ENCODE data around the gene RYR3. TPM values are rescaled to one million over a fixed set of nuclear protein-coding genes. Genes with fewer than 3 reads are reported as not detected.

Gene RYR3
- total RNA-seq, 1 donor from 2014 or later: 1.5 TPM

- Histone ChIP-seq H3K9me3 (ENCODE audit: insufficient read depth, low read depth, low read length) (no peaks in the 10 kb centered on the region), H4K20me1 (ENCODE audit: insufficient read depth, low read length) (no peaks in the 10 kb centered on the region), H3K27me3 (ENCODE audit: insufficient read depth, low read length) (peaks cover 3% of the 10 kb centered on the region), H3K79me2 (ENCODE audit: insufficient read depth, low read length) (no peaks in the 10 kb centered on the region), H3K36me3 (ENCODE audit: insufficient read depth, low read length) (no peaks in the 10 kb centered on the region), H3K9ac (ENCODE audit: low read length) (no peak overlapping the region), H3K27ac (ENCODE audit: low read depth, low read length) (no peak overlapping the region), H3K4me2 (ENCODE audit: low read length) (no peak overlapping the region), H3K4me3 (ENCODE audit: insufficient read depth, low read depth, low read length) (no peak overlapping the region), H3K4me1 (ENCODE audit: insufficient read depth, low read length) (no peaks in the 10 kb centered on the region), H2AFZ (ENCODE audit: low read depth, low read length) (no peak overlapping the region)
- Mint-ChIP-seq H3K4me3 (ENCODE audit: unreplicated experiment) (no peak overlapping the region), H3K27ac (ENCODE audit: unreplicated experiment) (no peak overlapping the region), H3K9me3 (ENCODE audit: unreplicated experiment) (no peaks in the 10 kb centered on the region), H3K36me3 (ENCODE audit: low read depth, unreplicated experiment) (no peaks in the 10 kb centered on the region), H3K4me1 (ENCODE audit: low read depth, unreplicated experiment) (peaks cover 10% of the 10 kb centered on the region), H3K27me3 (ENCODE audit: low read depth, unreplicated experiment) (peaks cover 2% of the 10 kb centered on the region)
- FAIRE-seq: no peak
- TF ChIP-seq EZH2 (IDR thresholded peaks at IDR 0.05; ENCODE audit: insufficient read depth, low read length) (no peak), CTCF (IDR thresholded peaks at IDR 0.05; ENCODE audit: insufficient read depth, low read depth, low read length) (no peak)
- no peak for DNase-seq (ENCODE audit: low read depth)
Measured at GRCh38 chr15:33442449-33442848, 131.7 kb downstream of the RYR3 start.

GRCh38 chr15:33443708-33444107, 132.9 kb downstream of the RYR3 start:
- TF ChIP-seq EZH2 (IDR thresholded peaks at IDR 0.05; ENCODE audit: insufficient read depth, low read length) (no peak), CTCF (IDR thresholded peaks at IDR 0.05; ENCODE audit: insufficient read depth, low read depth, low read length) (no peak)

GRCh38 chr15:33445984-33446383, 135.2 kb downstream of the RYR3 start:
- H3K9me3 ChIP-seq (ENCODE audit: insufficient read depth, low read depth, low read length): no peaks in the 10 kb centered on the region
- TF ChIP-seq EZH2 (IDR thresholded peaks at IDR 0.05; ENCODE audit: insufficient read depth, low read length) (no peak), CTCF (IDR thresholded peaks at IDR 0.05; ENCODE audit: insufficient read depth, low read depth, low read length) (no peak)
- peaks cover 4% of the 10 kb centered on the region for H3K27me3 Mint-ChIP-seq (ENCODE audit: low read depth, unreplicated experiment)
- no peak overlapping the region for H3K4me3 Mint-ChIP-seq (ENCODE audit: unreplicated experiment)
- peaks cover 7% of the 10 kb centered on the region for H3K4me1 Mint-ChIP-seq (ENCODE audit: low read depth, unreplicated experiment)
- H4K20me1 ChIP-seq (ENCODE audit: insufficient read depth, low read length): no peaks in the 10 kb centered on the region
- no peak overlapping the region for H3K9ac ChIP-seq (ENCODE audit: low read length)
- no peak overlapping the region for H2AFZ ChIP-seq (ENCODE audit: low read depth, low read length)
- peaks cover 1% of the 10 kb centered on the region for H3K27me3 ChIP-seq (ENCODE audit: insufficient read depth, low read length)
- no peak for DNase-seq (ENCODE audit: low read depth)
- H3K4me1 ChIP-seq (ENCODE audit: insufficient read depth, low read length): no peaks in the 10 kb centered on the region
- no peaks in the 10 kb centered on the region for H3K9me3 Mint-ChIP-seq (ENCODE audit: unreplicated experiment)
- FAIRE-seq: no peak
- no peak overlapping the region for H3K4me3 ChIP-seq (ENCODE audit: insufficient read depth, low read depth, low read length)
- H3K79me2 ChIP-seq (ENCODE audit: insufficient read depth, low read length): no peaks in the 10 kb centered on the region
- no peaks in the 10 kb centered on the region for H3K36me3 Mint-ChIP-seq (ENCODE audit: low read depth, unreplicated experiment)
- no peak overlapping the region for H3K27ac Mint-ChIP-seq (ENCODE audit: unreplicated experiment)
- no peak overlapping the region for H3K4me2 ChIP-seq (ENCODE audit: low read length)
- no peak overlapping the region for H3K27ac ChIP-seq (ENCODE audit: low read depth, low read length)
- H3K36me3 ChIP-seq (ENCODE audit: insufficient read depth, low read length): no peaks in the 10 kb centered on the region

More at GRCh38 chr15:33443708-33444107, 132.9 kb downstream of the RYR3 start:
- Mint-ChIP-seq H3K9me3 (ENCODE audit: unreplicated experiment) (no peaks in the 10 kb centered on the region), H3K27ac (ENCODE audit: unreplicated experiment) (no peak overlapping the region), H3K36me3 (ENCODE audit: low read depth, unreplicated experiment) (no peaks in the 10 kb centered on the region), H3K4me3 (ENCODE audit: unreplicated experiment) (no peak overlapping the region), H3K27me3 (ENCODE audit: low read depth, unreplicated experiment) (peaks cover 2% of the 10 kb centered on the region), H3K4me1 (ENCODE audit: low read depth, unreplicated experiment) (peaks cover 10% of the 10 kb centered on the region)
- H3K27me3 ChIP-seq (ENCODE audit: insufficient read depth, low read length): peaks cover 3% of the 10 kb centered on the region
- no peak overlapping the region for H3K4me3 ChIP-seq (ENCODE audit: insufficient read depth, low read depth, low read length)
- H2AFZ ChIP-seq (ENCODE audit: low read depth, low read length): no peak overlapping the region
- H3K27ac ChIP-seq (ENCODE audit: low read depth, low read length): no peak overlapping the region
- no peaks in the 10 kb centered on the region for H3K36me3 ChIP-seq (ENCODE audit: insufficient read depth, low read length)
- H3K9ac ChIP-seq (ENCODE audit: low read length): no peak overlapping the region
- no peaks in the 10 kb centered on the region for H3K79me2 ChIP-seq (ENCODE audit: insufficient read depth, low read length)
- FAIRE-seq (no peak), DNase-seq (ENCODE audit: low read depth) (no peak)
- no peak overlapping the region for H3K4me2 ChIP-seq (ENCODE audit: low read length)
- no peaks in the 10 kb centered on the region for H3K9me3 ChIP-seq (ENCODE audit: insufficient read depth, low read depth, low read length)
- no peaks in the 10 kb centered on the region for H4K20me1 ChIP-seq (ENCODE audit: insufficient read depth, low read length)
- no peaks in the 10 kb centered on the region for H3K4me1 ChIP-seq (ENCODE audit: insufficient read depth, low read length)

Data from astrocyte (in vitro differentiated cells and primary cell).